Measurements from ENCODE around the gene MAFB.
A peak's percentile ranks its signal among the peaks of the same experiment; 100 is the strongest.

Gene MAFB

GRCh38 chr20:40702504-40702903 is 13.5 kb upstream of the MAFB start:
- DNase-seq (ENCODE audit: low spot score) = no peak

- no peak for DNase-seq (ENCODE audit: low spot score)
These were observed 9.7 kb upstream of the MAFB start for GRCh38 chr20:40698744-40699143.

- no peak for DNase-seq (ENCODE audit: low spot score)
These were observed 9.2 kb upstream of the MAFB start for GRCh38 chr20:40698281-40698680.

GRCh38 chr20:40697541-40697940 is 8.5 kb upstream of the MAFB start:
- DNase-seq (ENCODE audit: low spot score) = no peak

GRCh38 chr20:40695214-40695613 is 6.2 kb upstream of the MAFB start:
- DNase-seq (ENCODE audit: low spot score) = no peak

GRCh38 chr20:40694246-40694645 is 5.2 kb upstream of the MAFB start:
- DNase-seq (ENCODE audit: low spot score) = no peak

GRCh38 chr20:40692240-40693011 is 3.4 kb upstream of the MAFB start:
- DNase-seq (ENCODE audit: low spot score) = no peak

- DNase-seq (ENCODE audit: low spot score) = no peak
These were observed 2.7 kb upstream of the MAFB start for GRCh38 chr20:40691566-40692239.

GRCh38 chr20:40690836-40691565 is 2.0 kb upstream of the MAFB start:
- no peak for DNase-seq (ENCODE audit: low spot score)

GRCh38 chr20:40689943-40690835 is 1.2 kb upstream of the MAFB start:
- peak; percentile 91 for DNase-seq (ENCODE audit: low spot score)

GRCh38 chr20:40688129-40689099 is 622 bp downstream of the MAFB start:
- DNase-seq (ENCODE audit: low spot score) = peak; percentile 40

GRCh38 chr20:40687384-40688128 is 1.5 kb downstream of the MAFB start:
- no peak for DNase-seq (ENCODE audit: low spot score)

GRCh38 chr20:40686893-40687292 is 2.1 kb downstream of the MAFB start:
- DNase-seq (ENCODE audit: low spot score) = no peak

- no peak for DNase-seq (ENCODE audit: low spot score)
These were observed 2.6 kb downstream of the MAFB start for GRCh38 chr20:40686434-40686882.

GRCh38 chr20:40685349-40685748 is 3.7 kb downstream of the MAFB start:
- no peak for DNase-seq (ENCODE audit: low spot score)

- no peak for DNase-seq (ENCODE audit: low spot score)
These were observed 5.2 kb downstream of the MAFB start for GRCh38 chr20:40683894-40684268.

GRCh38 chr20:40683221-40683893 is 5.7 kb downstream of the MAFB start:
- DNase-seq (ENCODE audit: low spot score) = peak; percentile 42

GRCh38 chr20:40682104-40682981 is 6.7 kb downstream of the MAFB start:
- DNase-seq (ENCODE audit: low spot score) = no peak
